Gastrocnemius medialis (tissue), 4 donors: ENCODE measurements around the gene CEP290.
"Not testable (repeated sequence)": the region's sequence is repeated elsewhere in the genome, so short reads cannot be mapped to it uniquely, and the experiment has no call there.

Source experiments
- POLR2A ChIP-seq, 2 donors: fragments of 450-650 bp; IDR thresholded peaks; one replicate each; pipeline ENCODE4 v1.6.1; 2017; ENCODE audit warnings: antibody characterized with exemption in 2 of 2, mild to moderate bottlenecking in 2 of 2, moderate library complexity in 2 of 2
- TF ChIP-seq, protein P1 (sequence below), 5 experiments: fragments of 450-650 bp in 3 of 5; fragments of 200-600 bp in 2 of 5; sonication (generic) in 2 of 5; IDR thresholded peaks in 4 of 5; conservative IDR thresholded peaks in 1 of 5; 1 replicate in 4 of 5; 2 replicates in 1 of 5; pipeline ENCODE4 v1.5.1; 2016 to 2019; ENCODE audit warnings: antibody characterized with exemption in 5 of 5, mild to moderate bottlenecking in 3 of 5, moderate library complexity in 3 of 5

- not testable (repeated sequence) for TF ChIP-seq POLR2A (IDR thresholded peaks at IDR 0.05)
- TF ChIP-seq, protein P1, sequence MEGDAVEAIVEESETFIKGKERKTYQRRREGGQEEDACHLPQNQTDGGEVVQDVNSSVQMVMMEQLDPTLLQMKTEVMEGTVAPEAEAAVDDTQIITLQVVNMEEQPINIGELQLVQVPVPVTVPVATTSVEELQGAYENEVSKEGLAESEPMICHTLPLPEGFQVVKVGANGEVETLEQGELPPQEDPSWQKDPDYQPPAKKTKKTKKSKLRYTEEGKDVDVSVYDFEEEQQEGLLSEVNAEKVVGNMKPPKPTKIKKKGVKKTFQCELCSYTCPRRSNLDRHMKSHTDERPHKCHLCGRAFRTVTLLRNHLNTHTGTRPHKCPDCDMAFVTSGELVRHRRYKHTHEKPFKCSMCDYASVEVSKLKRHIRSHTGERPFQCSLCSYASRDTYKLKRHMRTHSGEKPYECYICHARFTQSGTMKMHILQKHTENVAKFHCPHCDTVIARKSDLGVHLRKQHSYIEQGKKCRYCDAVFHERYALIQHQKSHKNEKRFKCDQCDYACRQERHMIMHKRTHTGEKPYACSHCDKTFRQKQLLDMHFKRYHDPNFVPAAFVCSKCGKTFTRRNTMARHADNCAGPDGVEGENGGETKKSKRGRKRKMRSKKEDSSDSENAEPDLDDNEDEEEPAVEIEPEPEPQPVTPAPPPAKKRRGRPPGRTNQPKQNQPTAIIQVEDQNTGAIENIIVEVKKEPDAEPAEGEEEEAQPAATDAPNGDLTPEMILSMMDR (IDR thresholded peaks at IDR 0.05 in 4 of 5, conservative IDR thresholded peaks at IDR 0.05 in 1 of 5): not testable (repeated sequence)
Observed at GRCh38 chr12:88133181-88133580, 8.7 kb downstream of the CEP290 start.
